C4-2B (cell line): ENCODE results near the gene BARD1.

Source experiments
- ZFX ChIP-seq: fragments of 450-650 bp; IDR thresholded peaks from 2 replicates; pipeline ENCODE4 v1.6.1; 2017
- TF ChIP-seq, protein P1 (sequence below): fragments of 450-650 bp; conservative IDR thresholded peaks from 2 replicates; pipeline ENCODE4 v1.5.1; 2017; ENCODE audit warnings: mild to moderate bottlenecking

DNA sequence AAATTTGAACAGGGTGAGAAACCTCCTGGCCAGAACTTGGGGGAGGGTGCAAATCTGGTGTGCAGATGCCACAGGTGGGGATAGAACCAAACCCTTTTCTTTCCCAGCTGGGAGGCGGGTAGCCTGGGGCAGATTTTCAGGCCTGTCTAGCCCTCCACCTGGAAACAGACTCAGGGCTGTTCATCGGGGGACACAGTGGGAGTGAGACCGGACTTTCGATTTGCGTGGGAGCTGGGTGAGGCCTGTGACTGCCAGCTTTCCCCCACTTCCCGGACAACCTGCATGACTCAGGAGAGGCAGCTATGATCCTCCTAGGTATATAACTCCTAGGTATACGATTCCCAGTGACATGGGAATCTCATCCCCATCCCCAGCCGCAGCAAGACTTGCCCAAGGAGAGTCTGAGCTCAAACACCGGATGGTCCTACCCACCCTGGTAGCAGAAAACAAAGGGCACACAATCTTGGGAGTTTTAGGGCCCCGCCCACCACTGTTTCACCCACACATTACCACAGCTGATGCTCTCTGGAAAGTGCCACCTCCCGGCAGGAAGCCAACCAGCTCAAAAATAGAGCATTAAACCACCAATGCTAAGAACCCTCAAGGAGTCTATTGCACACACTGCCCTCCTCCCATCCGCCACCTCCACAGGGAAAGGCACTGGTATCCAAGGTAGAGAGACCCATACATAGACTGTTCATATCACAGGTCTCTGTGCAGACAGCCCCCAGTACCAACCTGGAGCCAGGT, 92.5 kb downstream of the BARD1 start:
- TF ChIP-seq, protein P1, sequence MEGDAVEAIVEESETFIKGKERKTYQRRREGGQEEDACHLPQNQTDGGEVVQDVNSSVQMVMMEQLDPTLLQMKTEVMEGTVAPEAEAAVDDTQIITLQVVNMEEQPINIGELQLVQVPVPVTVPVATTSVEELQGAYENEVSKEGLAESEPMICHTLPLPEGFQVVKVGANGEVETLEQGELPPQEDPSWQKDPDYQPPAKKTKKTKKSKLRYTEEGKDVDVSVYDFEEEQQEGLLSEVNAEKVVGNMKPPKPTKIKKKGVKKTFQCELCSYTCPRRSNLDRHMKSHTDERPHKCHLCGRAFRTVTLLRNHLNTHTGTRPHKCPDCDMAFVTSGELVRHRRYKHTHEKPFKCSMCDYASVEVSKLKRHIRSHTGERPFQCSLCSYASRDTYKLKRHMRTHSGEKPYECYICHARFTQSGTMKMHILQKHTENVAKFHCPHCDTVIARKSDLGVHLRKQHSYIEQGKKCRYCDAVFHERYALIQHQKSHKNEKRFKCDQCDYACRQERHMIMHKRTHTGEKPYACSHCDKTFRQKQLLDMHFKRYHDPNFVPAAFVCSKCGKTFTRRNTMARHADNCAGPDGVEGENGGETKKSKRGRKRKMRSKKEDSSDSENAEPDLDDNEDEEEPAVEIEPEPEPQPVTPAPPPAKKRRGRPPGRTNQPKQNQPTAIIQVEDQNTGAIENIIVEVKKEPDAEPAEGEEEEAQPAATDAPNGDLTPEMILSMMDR: no peak
- no peak for TF ChIP-seq ZFX
